PFSK-1 (cell line): ENCODE measurements around the gene TOP1.
A peak's percentile ranks its signal among the peaks of the same experiment; 100 is the strongest.

Experiments
- FOXP2 ChIP-seq: optimal IDR thresholded peaks from 2 replicates; pipeline ENCODE3; 2011; ENCODE audit warnings: borderline replicate concordance, control low read depth, inconsistent platforms; ENCODE audit not compliant: insufficient read depth; ENCODE audit errors: extremely low read length, extremely low read depth
- POLR2AphosphoS5 ChIP-seq: IDR thresholded peaks from 2 replicates; pipeline ENCODE4 v1.6.1; 2012; ENCODE audit warnings: low read depth, mild to moderate bottlenecking, control low read depth, low read length, moderate library complexity
- SIN3A ChIP-seq: IDR thresholded peaks from 2 replicates; pipeline ENCODE4 v1.6.1; 2012; ENCODE audit warnings: mild to moderate bottlenecking, low read length, moderate library complexity, borderline replicate concordance; ENCODE audit not compliant: insufficient read depth
- TAF1 ChIP-seq: IDR thresholded peaks from 2 replicates; pipeline ENCODE4 v1.6.1; 2012; ENCODE audit warnings: low read length, control low read depth, borderline replicate concordance; ENCODE audit not compliant: insufficient read depth
- TF ChIP-seq, protein P1 (sequence below), 2 experiments: IDR thresholded peaks; 2 replicates each; pipeline versions ENCODE4 v1.6.1 to v1.8.0; 2011 to 2012; ENCODE audit warnings: low read depth in 2 of 2, low read length in 2 of 2, control low read depth in 1 of 2, inconsistent platforms in 1 of 2, mild to moderate bottlenecking in 1 of 2, moderate library complexity in 1 of 2; ENCODE audit not compliant: insufficient read depth in 1 of 2

The TOP1 gene

DNA sequence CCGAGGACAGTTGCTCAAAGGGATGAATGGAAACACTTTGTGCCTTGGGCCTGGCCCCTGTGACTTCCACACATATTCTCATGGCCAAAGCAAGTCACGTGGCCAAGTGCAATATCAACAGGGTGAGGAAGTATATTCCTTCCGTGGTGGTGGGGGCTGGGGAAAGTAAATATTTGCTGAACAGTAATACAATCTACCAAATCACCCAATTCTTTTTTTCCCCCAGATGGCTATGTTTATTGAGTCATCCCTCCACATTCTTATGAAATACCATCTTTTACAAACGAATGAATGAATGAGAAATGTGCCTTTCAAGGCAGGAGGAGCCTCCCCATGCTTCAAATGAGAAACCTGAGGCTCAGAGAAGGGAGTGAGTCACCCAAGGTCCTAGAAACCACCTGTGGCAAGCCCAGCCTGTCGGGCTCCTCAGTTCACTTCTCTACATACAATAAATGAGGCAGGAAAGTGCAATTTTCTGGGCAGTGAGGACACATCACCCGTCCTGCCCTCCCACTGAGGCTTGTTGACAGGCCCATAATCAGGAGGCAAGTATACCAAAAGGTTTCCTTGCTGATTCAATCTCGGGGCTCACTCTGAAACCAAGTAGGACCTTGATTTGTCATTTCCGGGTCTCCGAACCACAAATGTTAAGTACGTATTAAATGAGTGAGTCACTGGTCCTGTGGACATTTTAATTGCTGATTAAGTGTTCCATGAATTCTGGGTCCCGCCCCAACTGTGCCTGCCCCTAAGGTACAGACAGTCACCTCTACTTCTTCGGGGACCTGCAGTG lies 25.3 kb upstream of the TOP1 start:
- TF ChIP-seq, protein P1, sequence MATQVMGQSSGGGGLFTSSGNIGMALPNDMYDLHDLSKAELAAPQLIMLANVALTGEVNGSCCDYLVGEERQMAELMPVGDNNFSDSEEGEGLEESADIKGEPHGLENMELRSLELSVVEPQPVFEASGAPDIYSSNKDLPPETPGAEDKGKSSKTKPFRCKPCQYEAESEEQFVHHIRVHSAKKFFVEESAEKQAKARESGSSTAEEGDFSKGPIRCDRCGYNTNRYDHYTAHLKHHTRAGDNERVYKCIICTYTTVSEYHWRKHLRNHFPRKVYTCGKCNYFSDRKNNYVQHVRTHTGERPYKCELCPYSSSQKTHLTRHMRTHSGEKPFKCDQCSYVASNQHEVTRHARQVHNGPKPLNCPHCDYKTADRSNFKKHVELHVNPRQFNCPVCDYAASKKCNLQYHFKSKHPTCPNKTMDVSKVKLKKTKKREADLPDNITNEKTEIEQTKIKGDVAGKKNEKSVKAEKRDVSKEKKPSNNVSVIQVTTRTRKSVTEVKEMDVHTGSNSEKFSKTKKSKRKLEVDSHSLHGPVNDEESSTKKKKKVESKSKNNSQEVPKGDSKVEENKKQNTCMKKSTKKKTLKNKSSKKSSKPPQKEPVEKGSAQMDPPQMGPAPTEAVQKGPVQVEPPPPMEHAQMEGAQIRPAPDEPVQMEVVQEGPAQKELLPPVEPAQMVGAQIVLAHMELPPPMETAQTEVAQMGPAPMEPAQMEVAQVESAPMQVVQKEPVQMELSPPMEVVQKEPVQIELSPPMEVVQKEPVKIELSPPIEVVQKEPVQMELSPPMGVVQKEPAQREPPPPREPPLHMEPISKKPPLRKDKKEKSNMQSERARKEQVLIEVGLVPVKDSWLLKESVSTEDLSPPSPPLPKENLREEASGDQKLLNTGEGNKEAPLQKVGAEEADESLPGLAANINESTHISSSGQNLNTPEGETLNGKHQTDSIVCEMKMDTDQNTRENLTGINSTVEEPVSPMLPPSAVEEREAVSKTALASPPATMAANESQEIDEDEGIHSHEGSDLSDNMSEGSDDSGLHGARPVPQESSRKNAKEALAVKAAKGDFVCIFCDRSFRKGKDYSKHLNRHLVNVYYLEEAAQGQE (IDR thresholded peaks at IDR 0.05; ENCODE audit: insufficient read depth in 1 of 2, low read depth in 2 of 2, low read length in 2 of 2) = peak in 1 of 2 experiments; percentile 54; a peak in 1 of 4 replicates
- TF ChIP-seq TAF1 = no peak
- TF ChIP-seq POLR2AphosphoS5 = 0 out of 2 replicates have a peak, but pooled peaks have one; percentile 22
- TF ChIP-seq SIN3A = peak; percentile 92
- peak; percentile 97 for TF ChIP-seq FOXP2

DNA sequence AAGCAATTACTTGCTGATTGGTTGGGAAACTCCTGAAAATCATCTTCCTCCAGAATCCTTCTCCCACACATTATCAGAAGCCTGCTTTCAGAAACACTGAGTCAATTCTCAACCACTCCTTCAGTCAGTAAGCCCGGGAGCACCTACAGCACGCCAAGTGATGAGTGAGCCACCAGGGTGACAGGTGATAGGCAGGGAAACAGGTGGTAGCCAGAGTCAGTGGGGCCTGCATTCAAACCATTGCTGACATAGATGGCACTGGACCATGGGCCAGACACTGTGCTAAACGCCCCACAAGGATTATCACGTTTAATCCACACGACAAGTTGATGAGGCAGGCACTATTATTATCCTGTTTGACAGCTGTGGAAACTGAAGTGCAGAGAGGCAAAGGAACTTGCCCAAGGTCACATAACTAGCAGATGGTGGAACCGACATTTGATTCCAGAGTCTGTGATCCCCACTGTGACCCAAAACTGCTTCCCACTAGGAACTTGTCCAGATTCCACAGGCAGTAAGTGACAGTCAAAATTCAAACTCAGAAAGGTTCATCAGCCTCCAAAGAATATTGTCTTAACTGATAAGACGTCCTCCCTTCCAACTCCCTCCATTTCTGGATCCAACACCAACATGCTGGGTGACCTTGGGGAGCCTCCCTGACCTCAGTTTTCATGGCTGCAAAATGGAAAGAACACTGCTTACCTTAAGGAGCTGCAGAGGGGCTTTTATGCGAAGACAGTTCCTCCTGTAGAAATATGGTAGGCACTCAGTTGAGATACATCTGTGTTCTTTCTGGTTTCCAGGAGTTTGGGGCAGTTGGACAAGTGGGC lies 23.9 kb upstream of the TOP1 start:
- TF ChIP-seq, protein P1 (IDR thresholded peaks at IDR 0.05; ENCODE audit: insufficient read depth in 1 of 2, low read depth in 2 of 2, low read length in 2 of 2) = no peak
- TF ChIP-seq SIN3A (no peak), TAF1 (no peak), FOXP2 (no peak), POLR2AphosphoS5 (no peak)

DNA sequence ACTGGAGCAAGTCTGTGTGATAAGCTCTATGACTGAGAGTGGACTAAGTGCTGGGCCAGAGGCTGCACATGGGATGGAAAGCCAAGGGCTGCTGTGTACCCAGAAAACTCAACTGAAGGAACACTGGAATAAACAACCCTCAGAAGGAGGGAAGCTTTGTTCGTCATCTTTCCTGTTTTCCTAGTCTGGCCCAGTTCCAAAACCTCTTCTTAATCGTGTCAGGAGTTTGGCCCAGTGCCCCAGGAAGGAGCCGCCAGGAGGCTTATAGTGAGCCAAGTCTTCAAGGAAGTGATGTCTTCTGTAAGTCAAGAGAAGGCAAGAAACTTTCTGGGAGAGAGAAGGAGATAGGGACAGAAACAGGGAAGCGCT lies 23.3 kb upstream of the TOP1 start:
- TF ChIP-seq TAF1 (no peak), POLR2AphosphoS5 (peak; percentile 44; the same call in 1 of the 2 replicates), FOXP2 (peak; percentile 67), SIN3A (peak; percentile 85; the same call in 1 of the 2 replicates)
- TF ChIP-seq, protein P1 (IDR thresholded peaks at IDR 0.05; ENCODE audit: insufficient read depth in 1 of 2, low read depth in 2 of 2, low read length in 2 of 2) = peak in 1 of 2 experiments; percentile 57; a peak in 1 of 4 replicates

DNA sequence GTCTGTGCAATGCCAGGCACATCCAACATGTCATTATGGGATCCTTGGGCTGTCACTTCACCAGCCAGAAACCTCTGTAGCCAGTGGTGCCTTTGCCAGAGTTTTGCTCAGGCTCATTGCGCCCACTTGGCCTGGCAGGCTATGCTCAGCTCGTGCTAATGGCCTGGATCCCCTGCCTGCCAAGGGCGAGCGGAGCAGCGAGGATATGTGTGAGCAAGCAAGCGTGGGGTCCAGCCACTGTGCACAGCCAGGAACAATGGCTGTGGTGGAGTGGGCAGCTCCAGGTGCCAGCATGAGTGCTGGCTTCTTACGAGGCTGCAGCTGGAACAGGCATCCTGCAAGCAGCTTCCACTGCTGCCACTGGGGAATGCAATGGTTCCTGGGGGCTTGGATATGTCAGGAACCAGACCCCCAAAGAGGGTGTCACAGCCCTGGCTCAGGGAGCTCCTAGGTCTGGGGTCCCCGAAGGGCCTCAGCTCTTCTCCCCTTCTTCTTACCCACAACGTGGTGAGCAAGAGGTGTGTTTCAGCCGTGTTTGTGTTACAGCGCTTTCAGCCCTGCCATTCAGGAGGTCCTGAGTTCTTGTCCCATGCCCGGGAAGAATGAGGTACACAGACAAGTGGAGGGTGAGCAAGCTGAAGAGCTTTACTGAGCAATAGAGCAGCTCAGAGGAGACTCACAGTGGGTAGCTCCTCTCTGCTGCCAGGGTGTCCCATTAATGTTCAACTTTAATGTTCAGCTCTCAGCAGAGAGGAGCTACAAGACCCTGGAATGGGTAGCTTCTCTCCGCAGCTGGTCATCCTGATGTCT lies 22.3 kb upstream of the TOP1 start:
- TF ChIP-seq TAF1 (no peak), POLR2AphosphoS5 (no peak), FOXP2 (no peak), SIN3A (no peak)
- TF ChIP-seq, protein P1 (IDR thresholded peaks at IDR 0.05; ENCODE audit: insufficient read depth in 1 of 2, low read depth in 2 of 2, low read length in 2 of 2) = no peak
